Liver (tissue), 9 donors: ENCODE measurements around the gene PODN. TPM values are rescaled to one million over a fixed set of nuclear protein-coding genes. Genes with fewer than 3 reads are reported as not detected.
A peak's percentile ranks its signal among the peaks of the same experiment; 100 is the strongest.

ENCODE experiments used
- DNase-seq: peaks from one replicate; pipeline ENCODE4 v3.0.0-alpha.2; 2017; ENCODE audit warnings: low spot score
- H3K27ac ChIP-seq, 2 donors: one replicate each; pipeline ENCODE4 v1.7.0; 2013; ENCODE audit warnings: inconsistent platforms in 2 of 2, low read length in 2 of 2, control low read depth in 1 of 2, low read depth in 1 of 2, mild to moderate bottlenecking in 1 of 2
- H3K27me3 ChIP-seq, 4 donors: one replicate each; pipeline versions ENCODE4 v1.6.1 to v1.7.0; 2013; ENCODE audit warnings: low read length in 3 of 4, inconsistent platforms in 1 of 4, mild to moderate bottlenecking in 1 of 4, moderate library complexity in 1 of 4; ENCODE audit not compliant: control insufficient read depth in 4 of 4, insufficient read depth in 4 of 4
- H3K36me3 ChIP-seq, 4 donors: one replicate each; pipeline versions ENCODE4 v1.6.1 to v1.7.0; 2013; ENCODE audit warnings: low read length in 3 of 4, mild to moderate bottlenecking in 3 of 4, low read depth in 1 of 4, moderate library complexity in 1 of 4; ENCODE audit not compliant: control insufficient read depth in 4 of 4, insufficient read depth in 3 of 4
- H3K4me1 ChIP-seq, 4 donors: one replicate each; pipeline versions ENCODE4 v1.6.1 to v1.7.0; 2013; ENCODE audit warnings: low read length in 3 of 4, mild to moderate bottlenecking in 3 of 4, moderate library complexity in 1 of 4; ENCODE audit not compliant: control insufficient read depth in 4 of 4, insufficient read depth in 4 of 4
- H3K4me3 ChIP-seq, 3 donors: one replicate each; pipeline versions ENCODE4 v1.6.1 to v1.7.0; 2013; ENCODE audit warnings: low read length in 3 of 3, control low read depth in 1 of 3, low read depth in 1 of 3, mild to moderate bottlenecking in 1 of 3
- H3K9ac ChIP-seq, 2 donors: one replicate each; pipeline ENCODE4 v1.7.0; 2013; ENCODE audit warnings: low read length in 2 of 2, mild to moderate bottlenecking in 2 of 2, moderate library complexity in 2 of 2, control low read depth in 1 of 2, low read depth in 1 of 2
- H3K9me3 ChIP-seq, 4 donors: one replicate each; pipeline versions ENCODE4 v1.6.1 to v1.7.0; 2013; ENCODE audit warnings: low read length in 3 of 4; ENCODE audit not compliant: control insufficient read depth in 4 of 4
- EGR1 ChIP-seq, 2 donors: IDR thresholded peaks; 2 replicates each; pipeline ENCODE4 v1.6.1; 2016 to 2018; ENCODE audit warnings: antibody characterized with exemption in 2 of 2, low read depth in 2 of 2
- GABPA ChIP-seq, 2 donors: IDR thresholded peaks in 1 of 2; conservative IDR thresholded peaks in 1 of 2; 2 replicates each; pipeline ENCODE4 v1.6.1; 2016; ENCODE audit warnings: antibody characterized with exemption in 2 of 2, mild to moderate bottlenecking in 1 of 2, moderate library complexity in 1 of 2
- HNF4A ChIP-seq, 2 donors: conservative IDR thresholded peaks; 2 replicates each; pipeline ENCODE4 v1.6.1; 2016; ENCODE audit warnings: antibody characterized with exemption in 2 of 2, mild to moderate bottlenecking in 2 of 2
- HNF4G ChIP-seq: IDR thresholded peaks from 2 replicates; pipeline ENCODE4 v1.6.1; 2016; ENCODE audit warnings: antibody characterized with exemption
- JUND ChIP-seq, 2 donors: IDR thresholded peaks; 2 replicates each; pipeline ENCODE4 v1.6.1; 2016; ENCODE audit warnings: antibody characterized with exemption in 2 of 2
- NR2F2 ChIP-seq: IDR thresholded peaks from 2 replicates; pipeline ENCODE4 v1.6.1; 2016; ENCODE audit warnings: antibody characterized with exemption
- RAD21 ChIP-seq, 2 donors: IDR thresholded peaks; 2 replicates each; pipeline ENCODE4 v1.6.1; 2016; ENCODE audit warnings: antibody characterized with exemption in 2 of 2, mild to moderate bottlenecking in 2 of 2
- RXRA ChIP-seq, 2 donors: IDR thresholded peaks; 2 replicates each; pipeline ENCODE4 v1.6.1; 2017 to 2018; ENCODE audit warnings: antibody characterized with exemption in 2 of 2, mild to moderate bottlenecking in 1 of 2
- SP1 ChIP-seq: IDR thresholded peaks from 2 replicates; pipeline ENCODE4 v1.6.1; 2018; ENCODE audit warnings: antibody characterized with exemption, mild to moderate bottlenecking
- TAF1 ChIP-seq: conservative IDR thresholded peaks from 2 replicates; pipeline ENCODE4 v1.6.1; 2016; ENCODE audit warnings: antibody characterized with exemption, mild to moderate bottlenecking
- YY1 ChIP-seq: IDR thresholded peaks from 2 replicates; pipeline ENCODE4 v1.6.1; 2016; ENCODE audit warnings: antibody characterized with exemption, mild to moderate bottlenecking
- WGBS: extraction: QIAGEN DNeasy Blood & Tissue Kit; methylation state at CpG from one replicate; pipeline ENCODE4 v1.1.7; 2013; 5-methylcytosine and 5-hydroxymethylcytosine counted together
- polyA plus RNA-seq, 2 donors: library from polyadenylated mRNA; stranded (reverse) in 1 of 2; unstranded in 1 of 2; fragments of 200-250 nt in 1 of 2; fragments of >200 nt in 1 of 2; fragmentation: Nextera tagmentation in 1 of 2; extraction: Ambion mirVana in 1 of 2; gene quantifications; one replicate each; pipeline versions ENCODE4 v1.2.1 to v1.2.3, GENCODE V29; 2013 to 2015
- total RNA-seq, 2 donors: library from RNA; depleted of rRNA; stranded (reverse); fragments of >200 nt; gene quantifications; one replicate each; pipeline ENCODE4 v1.2.3, GENCODE V29; 2014
- TF ChIP-seq, protein P1 (sequence below): fragments of 150-350 bp; IDR thresholded peaks from 2 replicates; pipeline ENCODE4 v1.5.1; 2017; ENCODE audit warnings: improper control_type of control experiment, low read depth, low read length; ENCODE audit not compliant: missing input control
- TF ChIP-seq, protein P2 (sequence below): IDR thresholded peaks from 2 replicates; pipeline ENCODE4 v1.6.1; 2016; ENCODE audit warnings: antibody characterized with exemption
- TF ChIP-seq, protein P3 (sequence below): IDR thresholded peaks from 2 replicates; pipeline ENCODE4 v1.6.1; 2016; ENCODE audit warnings: antibody characterized with exemption
- TF ChIP-seq, protein P4 (sequence below): IDR thresholded peaks from 2 replicates; pipeline ENCODE4 v1.6.1; 2016; ENCODE audit warnings: antibody characterized with exemption
- TF ChIP-seq, protein P5 (sequence below): IDR thresholded peaks from 2 replicates; pipeline ENCODE4 v1.6.1; 2016; ENCODE audit warnings: antibody characterized with exemption, mild to moderate bottlenecking
- donor health status: healthy.
- donor health status: healthy.
- donor health status: healthy.
- donor health status: healthy.
- donor health status: healthy.

The PODN gene
- total and polyA plus RNA-seq, 4 donors = 1.9 to 10.8 (median 6.3) TPM

DNA sequence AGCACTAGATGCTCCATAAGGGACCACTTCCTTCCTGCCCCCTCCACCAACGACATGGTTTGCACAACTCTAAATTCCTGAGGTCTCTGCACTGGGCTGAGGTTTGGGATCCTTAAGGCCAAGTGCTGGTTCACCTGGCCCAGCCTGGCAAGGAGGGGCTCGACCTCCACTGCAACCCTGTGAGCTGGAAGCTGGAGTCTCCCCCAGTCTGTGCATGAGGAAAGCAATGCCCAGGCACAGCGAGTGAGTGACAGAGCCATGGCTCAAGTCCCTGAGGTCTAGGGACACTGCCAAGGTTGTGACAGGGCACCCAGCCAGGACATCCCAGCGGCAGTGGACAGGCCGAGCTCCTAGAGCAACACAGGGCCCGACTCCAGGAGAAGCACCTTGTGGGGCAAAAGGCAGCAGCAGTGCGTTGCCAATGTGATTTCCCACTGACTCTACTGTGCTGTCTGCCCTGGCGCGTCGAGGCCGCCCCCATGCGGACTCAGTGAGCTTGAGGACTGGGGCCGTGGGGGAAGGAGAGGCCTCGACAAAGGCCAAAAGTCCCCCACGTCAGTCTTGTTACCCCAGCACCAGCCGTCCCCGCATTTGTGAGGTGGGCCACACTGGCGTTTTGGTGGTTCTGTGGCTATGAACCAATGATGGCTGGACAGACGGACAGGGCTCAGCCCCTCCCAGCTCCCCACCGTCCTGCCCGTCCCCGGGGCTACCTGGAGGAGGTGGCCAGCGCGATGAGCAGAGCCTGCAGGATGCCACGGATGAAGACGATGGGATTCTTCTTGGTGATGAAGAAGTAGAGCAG lies 30.0 kb downstream of the PODN start:
- Histone ChIP-seq H3K4me3 (no peak overlapping the region), H3K27me3 (no peaks in the 10 kb centered on the region), H3K9me3 (no peaks in the 10 kb centered on the region), H3K36me3 (no peaks in the 10 kb centered on the region), H3K9ac (no peak overlapping the region), H3K27ac (no peak overlapping the region), H3K4me1 (peaks cover 0 to 21% (median 10%) of the 10 kb centered on the region in 4 donors)
- TF ChIP-seq HNF4A (conservative IDR thresholded peaks at IDR 0.05) = peak; percentile 13 to 40
- no peak for TF ChIP-seq TAF1
- DNase-seq = no peak
- 75% methylated on average over 26 of the region's 26 CpGs for WGBS

DNA sequence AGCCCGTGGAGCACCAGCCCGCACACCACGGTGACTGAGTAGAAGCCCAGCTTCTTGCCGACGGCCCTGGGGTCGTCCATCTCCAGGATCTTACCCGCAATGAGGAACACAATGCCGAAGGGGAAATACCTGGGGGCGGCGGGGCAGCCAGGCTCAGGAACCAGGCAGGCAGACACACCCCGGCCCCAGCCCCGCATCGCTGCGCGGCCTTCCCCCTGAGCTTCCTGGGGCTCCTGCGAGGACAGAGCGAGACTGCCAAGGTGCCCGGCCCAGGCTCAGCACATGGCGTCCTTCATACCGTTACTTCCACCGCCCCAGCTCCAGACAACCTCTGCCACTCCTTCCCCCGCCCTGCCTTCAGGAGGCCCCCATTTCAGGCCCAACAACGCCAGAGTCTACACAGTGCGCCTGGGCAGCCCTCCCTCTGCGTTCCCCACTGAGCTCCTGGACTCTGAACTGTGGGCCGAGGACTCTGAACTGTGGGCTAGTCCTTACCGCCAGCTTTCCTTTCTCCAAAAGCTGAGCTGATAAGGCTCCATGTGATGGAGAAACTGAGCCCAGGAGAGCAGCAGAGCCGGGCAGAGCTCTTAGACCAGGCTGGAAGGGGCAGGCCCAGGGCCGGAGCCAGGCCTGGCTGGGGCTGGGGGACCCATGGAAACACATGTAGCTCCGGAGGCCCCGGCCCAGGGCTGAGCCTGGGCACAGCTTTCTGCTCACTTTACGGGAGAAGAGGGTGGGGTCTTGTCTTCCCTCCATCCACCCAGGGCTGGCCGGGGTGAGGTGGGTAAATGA lies 30.8 kb downstream of the PODN start:
- Histone ChIP-seq H3K9me3 (no peaks in the 10 kb centered on the region), H3K36me3 (no peaks in the 10 kb centered on the region), H3K4me1 (peaks cover 0 to 21% (median 10%) of the 10 kb centered on the region in 4 donors), H3K4me3 (no peak overlapping the region), H3K9ac (no peak overlapping the region), H3K27me3 (no peaks in the 10 kb centered on the region), H3K27ac (no peak overlapping the region)
- WGBS = 87% methylated on average over 33 of the region's 33 CpGs
- no peak for DNase-seq
- TF ChIP-seq HNF4A (conservative IDR thresholded peaks at IDR 0.05) (peak in 1 of 2 donors; percentile 83), NR2F2 (no peak)

DNA sequence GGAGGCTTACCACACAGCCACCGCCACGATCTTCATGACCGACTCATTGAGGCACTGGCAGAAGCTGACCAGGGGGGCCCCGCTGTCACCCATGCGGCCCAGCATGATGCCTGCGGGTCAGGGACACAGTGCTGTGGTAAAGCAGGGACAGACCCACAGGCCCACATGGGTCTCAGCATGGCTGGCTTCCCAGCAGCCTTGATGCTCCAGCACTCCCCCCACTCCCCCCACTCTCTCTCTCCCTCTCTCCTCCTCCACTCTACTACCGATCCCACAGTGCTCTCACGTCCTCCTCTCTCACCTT lies 31.4 kb downstream of the PODN start:
- no peak overlapping the region for H3K27ac ChIP-seq
- TF ChIP-seq, protein P1, sequence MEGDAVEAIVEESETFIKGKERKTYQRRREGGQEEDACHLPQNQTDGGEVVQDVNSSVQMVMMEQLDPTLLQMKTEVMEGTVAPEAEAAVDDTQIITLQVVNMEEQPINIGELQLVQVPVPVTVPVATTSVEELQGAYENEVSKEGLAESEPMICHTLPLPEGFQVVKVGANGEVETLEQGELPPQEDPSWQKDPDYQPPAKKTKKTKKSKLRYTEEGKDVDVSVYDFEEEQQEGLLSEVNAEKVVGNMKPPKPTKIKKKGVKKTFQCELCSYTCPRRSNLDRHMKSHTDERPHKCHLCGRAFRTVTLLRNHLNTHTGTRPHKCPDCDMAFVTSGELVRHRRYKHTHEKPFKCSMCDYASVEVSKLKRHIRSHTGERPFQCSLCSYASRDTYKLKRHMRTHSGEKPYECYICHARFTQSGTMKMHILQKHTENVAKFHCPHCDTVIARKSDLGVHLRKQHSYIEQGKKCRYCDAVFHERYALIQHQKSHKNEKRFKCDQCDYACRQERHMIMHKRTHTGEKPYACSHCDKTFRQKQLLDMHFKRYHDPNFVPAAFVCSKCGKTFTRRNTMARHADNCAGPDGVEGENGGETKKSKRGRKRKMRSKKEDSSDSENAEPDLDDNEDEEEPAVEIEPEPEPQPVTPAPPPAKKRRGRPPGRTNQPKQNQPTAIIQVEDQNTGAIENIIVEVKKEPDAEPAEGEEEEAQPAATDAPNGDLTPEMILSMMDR = no peak
- TF ChIP-seq JUND (IDR thresholded peaks at IDR 0.05) (no peak), TAF1 (no peak), EGR1 (IDR thresholded peaks at IDR 0.05; ENCODE audit: low read depth in 2 of 2) (no peak), SP1 (no peak), RXRA (IDR thresholded peaks at IDR 0.05) (no peak), GABPA (IDR thresholded peaks at IDR 0.05 in 1 of 2, conservative IDR thresholded peaks at IDR 0.05 in 1 of 2) (no peak), RAD21 (IDR thresholded peaks at IDR 0.05) (no peak), YY1 (no peak), HNF4G (no peak), HNF4A (conservative IDR thresholded peaks at IDR 0.05) (no peak)
- TF ChIP-seq, protein P2, sequence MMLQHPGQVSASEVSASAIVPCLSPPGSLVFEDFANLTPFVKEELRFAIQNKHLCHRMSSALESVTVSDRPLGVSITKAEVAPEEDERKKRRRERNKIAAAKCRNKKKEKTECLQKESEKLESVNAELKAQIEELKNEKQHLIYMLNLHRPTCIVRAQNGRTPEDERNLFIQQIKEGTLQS = no peak
- TF ChIP-seq, protein P3, sequence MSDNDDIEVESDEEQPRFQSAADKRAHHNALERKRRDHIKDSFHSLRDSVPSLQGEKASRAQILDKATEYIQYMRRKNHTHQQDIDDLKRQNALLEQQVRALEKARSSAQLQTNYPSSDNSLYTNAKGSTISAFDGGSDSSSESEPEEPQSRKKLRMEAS = no peak
- TF ChIP-seq, protein P4, sequence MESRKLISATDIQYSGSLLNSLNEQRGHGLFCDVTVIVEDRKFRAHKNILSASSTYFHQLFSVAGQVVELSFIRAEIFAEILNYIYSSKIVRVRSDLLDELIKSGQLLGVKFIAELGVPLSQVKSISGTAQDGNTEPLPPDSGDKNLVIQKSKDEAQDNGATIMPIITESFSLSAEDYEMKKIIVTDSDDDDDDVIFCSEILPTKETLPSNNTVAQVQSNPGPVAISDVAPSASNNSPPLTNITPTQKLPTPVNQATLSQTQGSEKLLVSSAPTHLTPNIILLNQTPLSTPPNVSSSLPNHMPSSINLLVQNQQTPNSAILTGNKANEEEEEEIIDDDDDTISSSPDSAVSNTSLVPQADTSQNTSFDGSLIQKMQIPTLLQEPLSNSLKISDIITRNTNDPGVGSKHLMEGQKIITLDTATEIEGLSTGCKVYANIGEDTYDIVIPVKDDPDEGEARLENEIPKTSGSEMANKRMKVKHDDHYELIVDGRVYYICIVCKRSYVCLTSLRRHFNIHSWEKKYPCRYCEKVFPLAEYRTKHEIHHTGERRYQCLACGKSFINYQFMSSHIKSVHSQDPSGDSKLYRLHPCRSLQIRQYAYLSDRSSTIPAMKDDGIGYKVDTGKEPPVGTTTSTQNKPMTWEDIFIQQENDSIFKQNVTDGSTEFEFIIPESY = no peak
- TF ChIP-seq, protein P5, sequence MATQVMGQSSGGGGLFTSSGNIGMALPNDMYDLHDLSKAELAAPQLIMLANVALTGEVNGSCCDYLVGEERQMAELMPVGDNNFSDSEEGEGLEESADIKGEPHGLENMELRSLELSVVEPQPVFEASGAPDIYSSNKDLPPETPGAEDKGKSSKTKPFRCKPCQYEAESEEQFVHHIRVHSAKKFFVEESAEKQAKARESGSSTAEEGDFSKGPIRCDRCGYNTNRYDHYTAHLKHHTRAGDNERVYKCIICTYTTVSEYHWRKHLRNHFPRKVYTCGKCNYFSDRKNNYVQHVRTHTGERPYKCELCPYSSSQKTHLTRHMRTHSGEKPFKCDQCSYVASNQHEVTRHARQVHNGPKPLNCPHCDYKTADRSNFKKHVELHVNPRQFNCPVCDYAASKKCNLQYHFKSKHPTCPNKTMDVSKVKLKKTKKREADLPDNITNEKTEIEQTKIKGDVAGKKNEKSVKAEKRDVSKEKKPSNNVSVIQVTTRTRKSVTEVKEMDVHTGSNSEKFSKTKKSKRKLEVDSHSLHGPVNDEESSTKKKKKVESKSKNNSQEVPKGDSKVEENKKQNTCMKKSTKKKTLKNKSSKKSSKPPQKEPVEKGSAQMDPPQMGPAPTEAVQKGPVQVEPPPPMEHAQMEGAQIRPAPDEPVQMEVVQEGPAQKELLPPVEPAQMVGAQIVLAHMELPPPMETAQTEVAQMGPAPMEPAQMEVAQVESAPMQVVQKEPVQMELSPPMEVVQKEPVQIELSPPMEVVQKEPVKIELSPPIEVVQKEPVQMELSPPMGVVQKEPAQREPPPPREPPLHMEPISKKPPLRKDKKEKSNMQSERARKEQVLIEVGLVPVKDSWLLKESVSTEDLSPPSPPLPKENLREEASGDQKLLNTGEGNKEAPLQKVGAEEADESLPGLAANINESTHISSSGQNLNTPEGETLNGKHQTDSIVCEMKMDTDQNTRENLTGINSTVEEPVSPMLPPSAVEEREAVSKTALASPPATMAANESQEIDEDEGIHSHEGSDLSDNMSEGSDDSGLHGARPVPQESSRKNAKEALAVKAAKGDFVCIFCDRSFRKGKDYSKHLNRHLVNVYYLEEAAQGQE = no peak
- H3K9me3 ChIP-seq = no peaks in the 10 kb centered on the region
- H3K27me3 ChIP-seq = no peaks in the 10 kb centered on the region
- DNase-seq = no peak
- no peak overlapping the region for H3K9ac ChIP-seq
- H3K36me3 ChIP-seq = no peaks in the 10 kb centered on the region
- H3K4me3 ChIP-seq = no peak overlapping the region
- 97% methylated on average over 8 of the region's 8 CpGs for WGBS
- H3K4me1 ChIP-seq = peaks cover 0 to 21% (median 10%) of the 10 kb centered on the region in 4 donors
